ENCODE results near the gene RPL36AL. TPM values are rescaled to one million over a fixed set of nuclear protein-coding genes. Genes with fewer than 3 reads are reported as not detected.

Gene RPL36AL
- total RNA-seq, 1 experiment from 2014 or later: 207 TPM

DNA sequence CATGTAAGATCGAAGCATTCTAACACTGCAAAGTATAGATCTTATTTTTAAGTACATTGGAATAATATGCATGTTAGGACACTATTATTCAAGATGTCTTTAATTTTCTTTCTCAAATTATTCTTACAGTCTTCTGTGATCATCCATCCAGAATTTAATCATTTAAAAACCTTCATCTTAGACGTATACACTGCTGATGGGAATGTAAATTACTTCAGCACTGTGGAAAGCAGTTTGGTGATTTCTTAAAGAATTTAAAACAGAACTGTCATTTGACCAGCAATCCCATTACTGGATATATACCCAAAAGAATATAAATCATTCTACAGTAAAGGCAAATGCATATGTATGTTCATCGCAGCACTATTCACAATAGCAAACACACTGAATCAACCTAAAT, 31.0 kb downstream of the RPL36AL start:
- Histone ChIP-seq H4K20me1 (ENCODE audit: control insufficient read depth, insufficient read depth, insufficient read length) (no peaks in the 10 kb centered on the region), H3K56ac (ENCODE audit: insufficient read length, low read depth, low read length) (no peak overlapping the region)
- WGBS (ENCODE audit: extremely low coverage, insufficient read length, low lambda C conversion rate): no CpG with 5 or more reads among the region's 3 CpGs

More for the DNA sequence above, 31.0 kb downstream of the RPL36AL start:
- Histone ChIP-seq H2BK5ac (ENCODE audit: insufficient read length, low read length) (no peak overlapping the region), H3K18ac (ENCODE audit: insufficient read length, low read depth, low read length) (no peak overlapping the region), H3K27me3 (ENCODE audit: insufficient read depth, low read length) (no peaks in the 10 kb centered on the region), H4K8ac (replicated peaks; ENCODE audit: insufficient read length, low read depth, low read length) (no peak overlapping the region), H2BK20ac (ENCODE audit: low read depth, low read length, poor library complexity, severe bottlenecking) (no peak overlapping the region), H3K4ac (ENCODE audit: low read depth, low read length) (no peak overlapping the region), H2AFZ (ENCODE audit: low read length) (no peak overlapping the region), H2AK5ac (ENCODE audit: insufficient read length, low read length) (no peak overlapping the region), H3K4me1 (ENCODE audit: insufficient read depth, low read length) (no peaks in the 10 kb centered on the region), H2BK12ac (ENCODE audit: insufficient read length, low read depth, low read length) (no peak overlapping the region), H3K27ac (ENCODE audit: insufficient read length, low read depth, low read length) (no peak overlapping the region), H3K4me2 (ENCODE audit: insufficient read depth, insufficient read length, low read length) (no peak overlapping the region), H2BK120ac (ENCODE audit: low read depth, low read length, poor library complexity, severe bottlenecking) (no peak overlapping the region), H3K9ac (ENCODE audit: extremely low read depth, insufficient read length, low read length) (no peak overlapping the region), H3K14ac (ENCODE audit: insufficient read depth, low read length) (no peak overlapping the region), H3T11ph (ENCODE audit: low read length) (no peak overlapping the region), H4K91ac (ENCODE audit: insufficient read length, low read depth, low read length) (no peak overlapping the region), H3K9me3 (ENCODE audit: control insufficient read depth, low read depth, low read length) (no peaks in the 10 kb centered on the region), H4K5ac (ENCODE audit: insufficient read length, low read depth, low read length) (no peak overlapping the region), H3K23me2 (ENCODE audit: insufficient read length, low read depth, low read length, poor library complexity, severe bottlenecking) (peaks cover 7% of the 10 kb centered on the region), H3K79me1 (ENCODE audit: insufficient read depth, low read depth, low read length, poor library complexity, severe bottlenecking) (peaks cover 1% of the 10 kb centered on the region), H2BK15ac (ENCODE audit: low read depth, low read length) (no peak overlapping the region), H3K79me2 (ENCODE audit: insufficient read depth, low read length) (peaks cover 15% of the 10 kb centered on the region), H3K23ac (ENCODE audit: insufficient read length, low read depth, low read length) (no peak overlapping the region)
- no peak overlapping the region for H3K4me3 Mint-ChIP-seq
- H3K4me1 Mint-ChIP-seq: peaks cover 6 to 7% of the 10 kb centered on the region in 2 experiments; a peak in 3 of 4 replicates
- H3K9me3 Mint-ChIP-seq: no peaks in the 10 kb centered on the region
- peaks cover 18 to 19% (median 19%) of the 10 kb centered on the region in 3 experiments for H3K36me3 Mint-ChIP-seq (ENCODE audit: insufficient read depth in 1 of 3, low read depth in 3 of 3)
- no peak overlapping the region for H3K27ac Mint-ChIP-seq
- no peak for DNase-seq
- TF ChIP-seq, protein P1, sequence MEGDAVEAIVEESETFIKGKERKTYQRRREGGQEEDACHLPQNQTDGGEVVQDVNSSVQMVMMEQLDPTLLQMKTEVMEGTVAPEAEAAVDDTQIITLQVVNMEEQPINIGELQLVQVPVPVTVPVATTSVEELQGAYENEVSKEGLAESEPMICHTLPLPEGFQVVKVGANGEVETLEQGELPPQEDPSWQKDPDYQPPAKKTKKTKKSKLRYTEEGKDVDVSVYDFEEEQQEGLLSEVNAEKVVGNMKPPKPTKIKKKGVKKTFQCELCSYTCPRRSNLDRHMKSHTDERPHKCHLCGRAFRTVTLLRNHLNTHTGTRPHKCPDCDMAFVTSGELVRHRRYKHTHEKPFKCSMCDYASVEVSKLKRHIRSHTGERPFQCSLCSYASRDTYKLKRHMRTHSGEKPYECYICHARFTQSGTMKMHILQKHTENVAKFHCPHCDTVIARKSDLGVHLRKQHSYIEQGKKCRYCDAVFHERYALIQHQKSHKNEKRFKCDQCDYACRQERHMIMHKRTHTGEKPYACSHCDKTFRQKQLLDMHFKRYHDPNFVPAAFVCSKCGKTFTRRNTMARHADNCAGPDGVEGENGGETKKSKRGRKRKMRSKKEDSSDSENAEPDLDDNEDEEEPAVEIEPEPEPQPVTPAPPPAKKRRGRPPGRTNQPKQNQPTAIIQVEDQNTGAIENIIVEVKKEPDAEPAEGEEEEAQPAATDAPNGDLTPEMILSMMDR (conservative IDR thresholded peaks at IDR 0.05): no peak
- peaks cover 3% of the 10 kb centered on the region; the same call in 1 of the 2 replicates for H3K27me3 Mint-ChIP-seq (ENCODE audit: low read depth)
